WTC11 (cell line): ENCODE data around the gene CNMD. TPM values are rescaled to one million over a fixed set of nuclear protein-coding genes. Genes with fewer than 3 reads are reported as not detected.

Source experiments
- ATAC-seq: fragments of 200-7000 bp; cut with Tn5 transposase; 2 replicates; pipeline ENCODE4 v1.10.0; 2021; ENCODE audit warnings: mild to moderate bottlenecking, moderate library complexity
- CTCF ChIA-PET: fragments of 300-600 bp; sonication (Branson Sonifier 250); formaldehyde crosslinking; loops from one replicate; lab custom pipeline; 2021; ENCODE audit warnings: antibody characterized with exemption; lab: Charles Lee
- POLR2A ChIA-PET: fragments of 350-600 bp; sonication (Branson Sonifier 250); formaldehyde crosslinking; loops from one replicate; lab custom pipeline; 2021; ENCODE audit warnings: antibody characterized with exemption; lab: Charles Lee
- DNase-seq: peaks from one replicate; pipeline ENCODE4 v3.0.0; 2021; ENCODE audit warnings: low spot score
- H3K27ac Mint-ChIP-seq: 2 replicates; pipeline ENCODE4 v1.8.0; 2021; ENCODE audit warnings: mixed read lengths
- H3K27me3 Mint-ChIP-seq: 2 replicates; pipeline ENCODE4 v1.8.0; 2021; ENCODE audit warnings: low read depth, mild to moderate bottlenecking, moderate library complexity, mixed read lengths
- H3K36me3 Mint-ChIP-seq: 2 replicates; pipeline ENCODE4 v1.8.0; 2021; ENCODE audit warnings: mixed read lengths
- H3K4me1 Mint-ChIP-seq: 2 replicates; pipeline ENCODE4 v1.8.0; 2022; ENCODE audit warnings: mixed read lengths
- H3K4me3 Mint-ChIP-seq: 2 replicates; pipeline ENCODE4 v1.8.0; 2021; ENCODE audit warnings: mild to moderate bottlenecking, moderate library complexity, mixed read lengths
- H3K9me3 Mint-ChIP-seq: 2 replicates; pipeline ENCODE4 v1.8.0; 2021; ENCODE audit warnings: mixed read lengths
- ATF1 ChIP-seq: sonication (generic); formaldehyde crosslinking; IDR thresholded peaks from 2 replicates; pipeline ENCODE4 v1.8.1; 2023; ENCODE audit warnings: mild to moderate bottlenecking, moderate library complexity, missing genetic modification reagents
- ATF6 ChIP-seq: sonication (generic); formaldehyde crosslinking; IDR thresholded peaks from 2 replicates; pipeline ENCODE4 v1.8.1; 2023; ENCODE audit warnings: mild to moderate bottlenecking, missing genetic modification reagents
- CBFB ChIP-seq: sonication (generic); formaldehyde crosslinking; IDR thresholded peaks from 2 replicates; pipeline ENCODE4 v1.8.1; 2022; ENCODE audit warnings: mild to moderate bottlenecking, low read depth, missing genetic modification reagents
- GRHL2 ChIP-seq: fragments of 250-450 bp; sonication (Bioruptor Pico); IDR thresholded peaks from 2 replicates; pipeline ENCODE4 v1.8.0; 2022; ENCODE audit warnings: mild to moderate bottlenecking, moderate library complexity; ENCODE audit not compliant: insufficient replicate concordance, severe bottlenecking
- HMGA2 ChIP-seq: fragments of 250-450 bp; sonication (Bioruptor Pico); IDR thresholded peaks from 2 replicates; pipeline ENCODE4 v1.4.0; 2021; ENCODE audit warnings: mild to moderate bottlenecking, moderate library complexity
- HMGXB4 ChIP-seq: sonication (generic); formaldehyde crosslinking; IDR thresholded peaks from 2 replicates; pipeline ENCODE4 v1.8.1; 2023; ENCODE audit warnings: mild to moderate bottlenecking, moderate library complexity, missing genetic modification reagents
- IRF2 ChIP-seq: sonication (generic); formaldehyde crosslinking; IDR thresholded peaks from 2 replicates; pipeline ENCODE4 v1.8.0; 2022; ENCODE audit warnings: low read depth, missing genetic modification reagents, borderline replicate concordance
- MAX ChIP-seq: sonication (generic); formaldehyde crosslinking; IDR thresholded peaks from 2 replicates; pipeline ENCODE4 v1.8.0; 2022; ENCODE audit warnings: mild to moderate bottlenecking, missing genetic modification reagents
- MYBL2 ChIP-seq: sonication (generic); formaldehyde crosslinking; IDR thresholded peaks from 2 replicates; pipeline ENCODE4 v1.8.1; 2023; ENCODE audit warnings: mild to moderate bottlenecking, moderate library complexity, missing genetic modification reagents
- NFYB ChIP-seq: sonication (generic); formaldehyde crosslinking; conservative IDR thresholded peaks from 2 replicates; pipeline ENCODE4 v1.8.0; 2022; ENCODE audit warnings: low read depth, missing genetic modification reagents
- RELA ChIP-seq: sonication (generic); formaldehyde crosslinking; IDR thresholded peaks from 2 replicates; pipeline ENCODE4 v1.8.1; 2022; ENCODE audit warnings: missing genetic modification reagents, mild to moderate bottlenecking, borderline replicate concordance
- ZNF232 ChIP-seq: sonication (generic); formaldehyde crosslinking; IDR thresholded peaks from 2 replicates; pipeline ENCODE4 v1.8.0; 2022; ENCODE audit warnings: mild to moderate bottlenecking, missing genetic modification reagents
- ZNF396 ChIP-seq: fragments of 250-450 bp; sonication (Bioruptor Pico); IDR thresholded peaks from 2 replicates; pipeline ENCODE4 v1.8.0; 2021; ENCODE audit warnings: mild to moderate bottlenecking, moderate library complexity, borderline replicate concordance
- ZNF425 ChIP-seq: fragments of 250-450 bp; sonication (Bioruptor Pico); conservative IDR thresholded peaks from 2 replicates; pipeline ENCODE4 v1.9.0; 2021; ENCODE audit warnings: mild to moderate bottlenecking
- total RNA-seq: library from RNA; stranded (reverse); gene quantifications from 3 replicates; pipeline ENCODE4 v1.2.3, GENCODE V29; 2021
- TF ChIP-seq, protein P1 (sequence below): sonication (generic); formaldehyde crosslinking; conservative IDR thresholded peaks from 2 replicates; pipeline ENCODE4 v1.8.1; 2023; ENCODE audit warnings: mild to moderate bottlenecking, low read depth, missing genetic modification reagents, moderate library complexity
- TF ChIP-seq, protein P2 (sequence below): fragments of 250-450 bp; sonication (Bioruptor Pico); IDR thresholded peaks from 2 replicates; pipeline ENCODE4 v1.9.0; 2021; ENCODE audit warnings: moderate library complexity, mild to moderate bottlenecking, inconsistent platforms, borderline replicate concordance
- TF ChIP-seq, protein P3 (sequence below): sonication (generic); formaldehyde crosslinking; IDR thresholded peaks from 2 replicates; pipeline ENCODE4 v1.8.0; 2023; ENCODE audit warnings: missing genetic modification reagents, mild to moderate bottlenecking, borderline replicate concordance

The CNMD gene
- total RNA-seq, 1 experiment from 2014 or later = 95.1 TPM

DNA sequence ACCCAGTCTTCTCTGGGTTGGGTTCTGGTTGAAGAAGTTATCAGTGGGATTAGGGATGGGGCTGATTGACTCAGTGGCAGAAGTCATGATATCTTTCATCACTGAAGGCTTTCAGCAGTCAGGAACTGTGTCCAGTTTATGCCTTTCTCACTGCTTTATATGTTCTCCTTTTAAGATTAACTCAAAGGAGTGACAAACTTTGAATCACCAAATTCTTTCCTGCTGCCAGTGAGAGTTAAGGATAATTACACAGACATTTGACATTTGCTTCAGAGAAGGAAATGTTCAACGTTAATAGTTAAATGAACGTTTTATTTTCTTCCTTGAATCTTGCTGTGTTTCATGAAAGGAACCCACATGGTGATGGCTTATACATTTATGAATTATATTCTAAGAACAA is 41.0 kb upstream of the CNMD start:
- ATAC-seq (no peak), DNase-seq (no peak)
- TF ChIP-seq MAX (CRISPR knock-in tag) (no peak), ZNF425 (CRISPR knock-in tag) (no peak), ATF6 (no peak)
- TF ChIP-seq, protein P1, sequence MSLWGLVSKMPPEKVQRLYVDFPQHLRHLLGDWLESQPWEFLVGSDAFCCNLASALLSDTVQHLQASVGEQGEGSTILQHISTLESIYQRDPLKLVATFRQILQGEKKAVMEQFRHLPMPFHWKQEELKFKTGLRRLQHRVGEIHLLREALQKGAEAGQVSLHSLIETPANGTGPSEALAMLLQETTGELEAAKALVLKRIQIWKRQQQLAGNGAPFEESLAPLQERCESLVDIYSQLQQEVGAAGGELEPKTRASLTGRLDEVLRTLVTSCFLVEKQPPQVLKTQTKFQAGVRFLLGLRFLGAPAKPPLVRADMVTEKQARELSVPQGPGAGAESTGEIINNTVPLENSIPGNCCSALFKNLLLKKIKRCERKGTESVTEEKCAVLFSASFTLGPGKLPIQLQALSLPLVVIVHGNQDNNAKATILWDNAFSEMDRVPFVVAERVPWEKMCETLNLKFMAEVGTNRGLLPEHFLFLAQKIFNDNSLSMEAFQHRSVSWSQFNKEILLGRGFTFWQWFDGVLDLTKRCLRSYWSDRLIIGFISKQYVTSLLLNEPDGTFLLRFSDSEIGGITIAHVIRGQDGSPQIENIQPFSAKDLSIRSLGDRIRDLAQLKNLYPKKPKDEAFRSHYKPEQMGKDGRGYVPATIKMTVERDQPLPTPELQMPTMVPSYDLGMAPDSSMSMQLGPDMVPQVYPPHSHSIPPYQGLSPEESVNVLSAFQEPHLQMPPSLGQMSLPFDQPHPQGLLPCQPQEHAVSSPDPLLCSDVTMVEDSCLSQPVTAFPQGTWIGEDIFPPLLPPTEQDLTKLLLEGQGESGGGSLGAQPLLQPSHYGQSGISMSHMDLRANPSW (CRISPR knock-in tag) = no peak
- POLR2A ChIA-PET = no interaction called here
- H3K9me3 Mint-ChIP-seq = no peaks in the 10 kb centered on the region
- H3K36me3 Mint-ChIP-seq = no peaks in the 10 kb centered on the region
- H3K27me3 Mint-ChIP-seq = no peaks in the 10 kb centered on the region
- H3K4me1 Mint-ChIP-seq = peaks cover 6% of the 10 kb centered on the region; the same call in 1 of the 2 replicates
- no peak overlapping the region for H3K4me3 Mint-ChIP-seq
- H3K27ac Mint-ChIP-seq = no peak overlapping the region
- CTCF ChIA-PET = interaction anchor here (1.5 kb wide), 1 partner anchor 92 kb away, joined by 4 read pairs; no protein-coding TSS in a partner anchor

GRCh38 chr13:52780092-52780491 is 40.5 kb upstream of the CNMD start:
- POLR2A ChIA-PET = no interaction called here
- H3K36me3 Mint-ChIP-seq = no peaks in the 10 kb centered on the region
- ATAC-seq (no peak), DNase-seq (no peak)
- H3K27ac Mint-ChIP-seq = no peak overlapping the region
- CTCF ChIA-PET = interaction anchor here (0.8 to 1.5 kb wide), 3 partner anchors 28 to 91 kb away, joined by 3 to 6 read pairs (median 4); no protein-coding TSS in a partner anchor
- no peaks in the 10 kb centered on the region for H3K9me3 Mint-ChIP-seq
- no peak overlapping the region for H3K4me3 Mint-ChIP-seq
- H3K27me3 Mint-ChIP-seq = no peaks in the 10 kb centered on the region
- peaks cover 6% of the 10 kb centered on the region; the same call in 1 of the 2 replicates for H3K4me1 Mint-ChIP-seq
- TF ChIP-seq ZNF396 (CRISPR knock-in tag) (no peak), GRHL2 (no peak), ATF1 (no peak), MYBL2 (no peak), ZNF425 (CRISPR knock-in tag) (no peak), RELA (CRISPR knock-in tag) (no peak), HMGA2 (CRISPR knock-in tag) (no peak), ZNF232 (no peak), HMGXB4 (CRISPR knock-in tag) (no peak), IRF2 (CRISPR knock-in tag) (no peak), NFYB (CRISPR knock-in tag) (no peak), CBFB (CRISPR knock-in tag) (no peak)
- TF ChIP-seq, protein P2, sequence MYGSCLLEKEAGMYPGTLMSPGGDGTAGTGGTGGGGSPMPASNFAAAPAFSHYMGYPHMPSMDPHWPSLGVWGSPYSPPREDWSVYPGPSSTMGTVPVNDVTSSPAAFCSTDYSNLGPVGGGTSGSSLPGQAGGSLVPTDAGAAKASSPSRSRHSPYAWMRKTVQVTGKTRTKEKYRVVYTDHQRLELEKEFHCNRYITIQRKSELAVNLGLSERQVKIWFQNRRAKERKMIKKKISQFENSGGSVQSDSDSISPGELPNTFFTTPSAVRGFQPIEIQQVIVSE (CRISPR knock-in tag) = no peak
- TF ChIP-seq, protein P3, sequence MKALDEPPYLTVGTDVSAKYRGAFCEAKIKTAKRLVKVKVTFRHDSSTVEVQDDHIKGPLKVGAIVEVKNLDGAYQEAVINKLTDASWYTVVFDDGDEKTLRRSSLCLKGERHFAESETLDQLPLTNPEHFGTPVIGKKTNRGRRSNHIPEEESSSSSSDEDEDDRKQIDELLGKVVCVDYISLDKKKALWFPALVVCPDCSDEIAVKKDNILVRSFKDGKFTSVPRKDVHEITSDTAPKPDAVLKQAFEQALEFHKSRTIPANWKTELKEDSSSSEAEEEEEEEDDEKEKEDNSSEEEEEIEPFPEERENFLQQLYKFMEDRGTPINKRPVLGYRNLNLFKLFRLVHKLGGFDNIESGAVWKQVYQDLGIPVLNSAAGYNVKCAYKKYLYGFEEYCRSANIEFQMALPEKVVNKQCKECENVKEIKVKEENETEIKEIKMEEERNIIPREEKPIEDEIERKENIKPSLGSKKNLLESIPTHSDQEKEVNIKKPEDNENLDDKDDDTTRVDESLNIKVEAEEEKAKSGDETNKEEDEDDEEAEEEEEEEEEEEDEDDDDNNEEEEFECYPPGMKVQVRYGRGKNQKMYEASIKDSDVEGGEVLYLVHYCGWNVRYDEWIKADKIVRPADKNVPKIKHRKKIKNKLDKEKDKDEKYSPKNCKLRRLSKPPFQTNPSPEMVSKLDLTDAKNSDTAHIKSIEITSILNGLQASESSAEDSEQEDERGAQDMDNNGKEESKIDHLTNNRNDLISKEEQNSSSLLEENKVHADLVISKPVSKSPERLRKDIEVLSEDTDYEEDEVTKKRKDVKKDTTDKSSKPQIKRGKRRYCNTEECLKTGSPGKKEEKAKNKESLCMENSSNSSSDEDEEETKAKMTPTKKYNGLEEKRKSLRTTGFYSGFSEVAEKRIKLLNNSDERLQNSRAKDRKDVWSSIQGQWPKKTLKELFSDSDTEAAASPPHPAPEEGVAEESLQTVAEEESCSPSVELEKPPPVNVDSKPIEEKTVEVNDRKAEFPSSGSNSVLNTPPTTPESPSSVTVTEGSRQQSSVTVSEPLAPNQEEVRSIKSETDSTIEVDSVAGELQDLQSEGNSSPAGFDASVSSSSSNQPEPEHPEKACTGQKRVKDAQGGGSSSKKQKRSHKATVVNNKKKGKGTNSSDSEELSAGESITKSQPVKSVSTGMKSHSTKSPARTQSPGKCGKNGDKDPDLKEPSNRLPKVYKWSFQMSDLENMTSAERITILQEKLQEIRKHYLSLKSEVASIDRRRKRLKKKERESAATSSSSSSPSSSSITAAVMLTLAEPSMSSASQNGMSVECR = no peak
